Body of pancreas (tissue), 4 donors: Measurements from ENCODE around the gene MXD3. TPM values are rescaled to one million over a fixed set of nuclear protein-coding genes. Genes with fewer than 3 reads are reported as not detected.

Experiments used
- ATAC-seq: fragments of 150-250 bp; one replicate; pipeline ENCODE4 v1.9.1; 2016
- DNase-seq, 4 donors: peaks; one replicate each; pipeline ENCODE4 v3.0.0-alpha.2; 2019
- H3K27ac ChIP-seq, 4 donors: fragments of 200-600 bp; sonication (generic); 1 replicate in 3 of 4; 2 replicates in 1 of 4; pipeline versions ENCODE4 v1.5.1 to v1.6.1; 2016 to 2019; ENCODE audit warnings: mild to moderate bottlenecking in 1 of 4, mixed read lengths in 1 of 4, moderate library complexity in 1 of 4
- H3K27me3 ChIP-seq, 2 donors: fragments of 200-600 bp; sonication (generic); one replicate each; pipeline ENCODE4 v1.6.0; 2016; ENCODE audit warnings: mild to moderate bottlenecking in 1 of 2
- H3K36me3 ChIP-seq, 2 donors: fragments of 200-600 bp; sonication (generic); replicated peaks in 1 of 2; 2 replicates each; pipeline ENCODE4 v1.5.1; 2016; ENCODE audit warnings: low read depth in 2 of 2; ENCODE audit not compliant: insufficient read depth in 1 of 2
- H3K4me1 ChIP-seq: fragments of 200-600 bp; sonication (generic); one replicate; pipeline ENCODE4 v1.6.0; 2016
- H3K4me3 ChIP-seq, 2 donors: fragments of 200-600 bp; sonication (generic); 1 replicate in 1 of 2; 2 replicates in 1 of 2; pipeline ENCODE4 v1.5.1; 2016 to 2019
- H3K9me3 ChIP-seq, 3 donors: fragments of 200-600 bp; sonication (generic); 1 replicate in 2 of 3; 2 replicates in 1 of 3; pipeline ENCODE4 v1.5.1; 2016
- CTCF ChIP-seq, 7 experiments: fragments of 450-650 bp in 4 of 7; fragments of 200-600 bp in 3 of 7; sonication (generic) in 3 of 7; IDR thresholded peaks; one replicate each; pipeline ENCODE4 v1.5.1; 2016 to 2019; ENCODE audit warnings: antibody characterized with exemption in 7 of 7
- POLR2A ChIP-seq, 3 donors: fragments of 450-650 bp; IDR thresholded peaks; one replicate each; pipeline ENCODE4 v1.6.1; 2016; ENCODE audit warnings: antibody characterized with exemption in 3 of 3, mild to moderate bottlenecking in 2 of 3
- WGBS, 2 donors: methylation state at CpG; one replicate each; pipeline ENCODE4 v1.1.5; 2017; 5-methylcytosine and 5-hydroxymethylcytosine counted together
- intact Hi-C: fragments of 100-400 bp; cut with DNase I; formaldehyde crosslinking; loops from one replicate; pipeline ENCODE4 v1.15.1; 2023
- total RNA-seq, 2 donors: library from RNA; depleted of rRNA; stranded (reverse); fragments of >200 nt; gene quantifications; one replicate each; pipeline ENCODE4 v1.1.0, GENCODE V29; 2016

Gene MXD3
- total RNA-seq, 2 donors from 2014 or later, result 13.2 to 21.4 TPM

DNA sequence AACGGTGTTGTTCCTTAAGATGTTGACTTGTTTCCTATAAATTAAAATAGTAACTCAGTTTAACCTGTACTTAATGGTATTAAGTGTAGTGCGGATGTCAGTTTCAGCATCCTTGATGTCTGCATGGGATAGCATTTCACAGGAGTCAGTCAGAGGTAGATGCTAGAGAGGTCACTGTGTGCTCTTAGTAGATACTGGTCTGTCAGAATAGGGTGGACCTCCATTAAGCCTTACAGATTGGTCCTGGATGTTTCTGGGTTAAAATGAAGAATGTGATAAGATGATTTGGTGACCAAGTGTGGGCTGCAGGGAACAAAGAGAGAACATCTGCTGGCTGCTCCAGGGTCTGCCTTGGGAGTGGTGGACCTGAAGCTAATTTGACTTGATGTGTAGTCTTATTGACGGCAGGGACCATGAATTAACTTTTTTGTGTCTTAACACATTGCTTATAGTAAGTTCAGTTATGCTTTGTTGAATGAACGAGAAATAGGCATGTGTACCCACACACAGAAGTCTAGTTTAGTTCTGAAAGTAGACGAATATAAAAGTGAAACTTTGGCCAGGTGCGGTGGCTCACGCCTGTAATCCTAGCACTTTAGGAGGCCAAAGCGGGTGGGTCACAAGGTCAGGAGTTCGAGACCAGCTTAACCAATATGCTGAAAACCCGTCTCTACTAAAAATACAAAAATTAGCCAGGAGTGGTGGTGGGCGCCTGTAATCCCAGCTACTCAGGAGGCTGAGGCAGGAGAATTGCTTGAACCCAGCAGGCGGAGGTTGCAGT lies 20.7 kb downstream of the MXD3 start:
- intact Hi-C loops, result no loop called here
- Histone ChIP-seq H3K27me3 (no peaks in the 10 kb centered on the region), H3K4me1 (peaks cover 6% of the 10 kb centered on the region), H3K36me3 (peaks cover 15 to 32% of the 10 kb centered on the region in 2 donors), H3K27ac (no peak overlapping the region), H3K4me3 (no peak overlapping the region), H3K9me3 (no peaks in the 10 kb centered on the region)
- no peak for DNase-seq
- WGBS, 2 donors, result 90 to 93% methylated on average over 12 of the region's 12 CpGs
- TF ChIP-seq POLR2A (IDR thresholded peaks at IDR 0.05) (no peak), CTCF (IDR thresholded peaks at IDR 0.05) (no peak)
- ATAC-seq, result no peak

GRCh38 chr5:177288191-177288590 lies 23.5 kb downstream of the MXD3 start:
- Histone ChIP-seq H3K4me1 (peaks cover 5% of the 10 kb centered on the region), H3K9me3 (no peaks in the 10 kb centered on the region), H3K4me3 (no peak overlapping the region), H3K36me3 (peaks cover 7 to 26% of the 10 kb centered on the region in 2 donors), H3K27ac (no peak overlapping the region), H3K27me3 (no peaks in the 10 kb centered on the region)
- no peak for TF ChIP-seq CTCF (IDR thresholded peaks at IDR 0.05)
- TF ChIP-seq POLR2A (IDR thresholded peaks at IDR 0.05), result no peak
- DNase-seq, result no peak
- peak; percentile 71 for ATAC-seq
- intact Hi-C loops, result no loop called here
- 27 to 42% methylated on average over 2 of the region's 2 CpGs for whole genome bisulfite sequencing, 2 donors

GRCh38 chr5:177276886-177277285 lies 34.8 kb downstream of the MXD3 start:
- WGBS, 2 donors, result 47 to 51% methylated on average over 1 of the region's 1 CpG
- ATAC-seq, result peak; percentile 48
- intact Hi-C loops, result no loop called here
- H3K27me3 ChIP-seq, result no peaks in the 10 kb centered on the region
- H3K27ac ChIP-seq, result peak overlapping the region in 1 of 4 donors; percentile 44
- DNase-seq, result no peak
- peaks cover 0 to 9% of the 10 kb centered on the region in 2 donors for H3K36me3 ChIP-seq
- TF ChIP-seq POLR2A (IDR thresholded peaks at IDR 0.05), result no peak
- TF ChIP-seq CTCF (IDR thresholded peaks at IDR 0.05), result no peak
- no peaks in the 10 kb centered on the region for H3K9me3 ChIP-seq
- H3K4me3 ChIP-seq, result no peak overlapping the region
- H3K4me1 ChIP-seq, result no peaks in the 10 kb centered on the region

DNA sequence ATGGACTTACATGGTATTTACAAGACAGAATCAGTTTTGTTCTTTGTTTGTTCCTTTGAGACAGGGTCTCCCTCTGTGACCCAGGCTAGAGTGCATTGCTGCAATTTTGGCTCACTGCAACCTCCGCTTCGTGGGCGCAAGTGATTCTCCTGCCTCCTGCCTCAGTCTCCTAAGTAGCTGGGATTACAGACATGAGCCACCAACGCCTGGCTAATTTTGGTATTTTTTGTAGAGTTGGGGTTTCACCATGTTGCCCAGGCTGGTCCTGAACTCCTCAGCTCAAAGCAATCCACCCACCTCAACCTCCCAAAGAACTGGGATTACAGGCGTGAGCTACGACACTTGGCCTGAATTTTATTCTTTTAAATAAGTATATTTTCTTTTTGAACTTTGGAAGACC lies 35.8 kb downstream of the MXD3 start:
- Histone ChIP-seq H3K27ac (no peak overlapping the region), H3K36me3 (peaks cover 0 to 11% of the 10 kb centered on the region in 2 donors), H3K4me3 (no peak overlapping the region), H3K27me3 (no peaks in the 10 kb centered on the region), H3K4me1 (peaks cover 7% of the 10 kb centered on the region), H3K9me3 (no peaks in the 10 kb centered on the region)
- TF ChIP-seq CTCF (IDR thresholded peaks at IDR 0.05) (no peak), POLR2A (IDR thresholded peaks at IDR 0.05) (no peak)
- ATAC-seq (no peak), DNase-seq (no peak)
- WGBS, 2 donors, result 93 to 96% methylated on average over 6 of the region's 6 CpGs
- intact Hi-C loops, result no loop called here

GRCh38 chr5:177271113-177271512 lies 40.6 kb downstream of the MXD3 start:
- Histone ChIP-seq H3K4me3 (no peak overlapping the region), H3K27ac (peak overlapping the region in 1 of 4 donors; percentile 77), H3K36me3 (peaks cover 3 to 12% of the 10 kb centered on the region in 2 donors), H3K4me1 (peaks cover 31% of the 10 kb centered on the region), H3K9me3 (no peaks in the 10 kb centered on the region), H3K27me3 (no peaks in the 10 kb centered on the region)
- 76 to 93% methylated on average over 4 of the region's 4 CpGs for WGBS, 2 donors
- ATAC-seq (no peak), DNase-seq (no peak)
- intact Hi-C loops, result no loop called here
- TF ChIP-seq POLR2A (IDR thresholded peaks at IDR 0.05), result no peak
